GM23248 (cell line): Measurements from ENCODE around the gene CHST11. TPM values are rescaled to one million over a fixed set of nuclear protein-coding genes. Genes with fewer than 3 reads are reported as not detected.

Source experiments
- DNase-seq: peaks from one replicate; pipeline ENCODE4 v3.0.0-alpha.2; 2015
- H2AFZ ChIP-seq: fragments of 200-600 bp; sonication (generic); 2 replicates; pipeline ENCODE4 v1.6.1; 2016; ENCODE audit warnings: antibody characterized with exemption
- H3F3A ChIP-seq: fragments of 200-600 bp; sonication (generic); 2 replicates; pipeline ENCODE4 v1.6.1; 2016; ENCODE audit warnings: mild to moderate bottlenecking, antibody characterized with exemption, mixed run types; ENCODE audit not compliant: insufficient read depth
- H3K27ac ChIP-seq: fragments of 200-600 bp; sonication (generic); 2 replicates; pipeline ENCODE4 v1.5.1; 2016; ENCODE audit warnings: mild to moderate bottlenecking
- H3K27me3 ChIP-seq: fragments of 200-600 bp; sonication (generic); replicated peaks from 2 replicates; pipeline ENCODE4 v1.6.1; 2016; ENCODE audit warnings: mild to moderate bottlenecking; ENCODE audit not compliant: insufficient read depth
- H3K36me3 ChIP-seq: fragments of 200-600 bp; sonication (generic); 2 replicates; pipeline ENCODE4 v1.6.1; 2016; ENCODE audit warnings: low read depth, mild to moderate bottlenecking
- H3K4me1 ChIP-seq: fragments of 200-600 bp; sonication (generic); 2 replicates; pipeline ENCODE4 v1.6.1; 2016; ENCODE audit warnings: mild to moderate bottlenecking; ENCODE audit not compliant: insufficient read depth
- H3K4me2 ChIP-seq: fragments of 200-600 bp; sonication (generic); one replicate; pipeline ENCODE4 v1.6.1; 2016; ENCODE audit warnings: mild to moderate bottlenecking; ENCODE audit not compliant: unreplicated experiment
- H3K4me3 ChIP-seq: fragments of 200-600 bp; sonication (generic); 2 replicates; pipeline ENCODE4 v1.5.1; 2016; ENCODE audit warnings: mild to moderate bottlenecking
- H3K79me2 ChIP-seq: fragments of 200-600 bp; sonication (generic); 2 replicates; pipeline ENCODE4 v1.6.1; 2016; ENCODE audit warnings: mild to moderate bottlenecking; ENCODE audit not compliant: insufficient read depth
- H3K9ac ChIP-seq: fragments of 200-600 bp; sonication (generic); 2 replicates; pipeline ENCODE4 v1.6.1; 2016; ENCODE audit warnings: mild to moderate bottlenecking
- H3K9me2 ChIP-seq: fragments of 200-600 bp; sonication (generic); 2 replicates; pipeline ENCODE4 v1.6.1; 2016; ENCODE audit warnings: mixed run types, mild to moderate bottlenecking, moderate library complexity; ENCODE audit not compliant: insufficient read depth
- H3K9me3 ChIP-seq: fragments of 200-600 bp; sonication (generic); one replicate; pipeline ENCODE4 v1.6.1; 2017; ENCODE audit warnings: low read depth
- H4K20me1 ChIP-seq: fragments of 200-600 bp; sonication (generic); 2 replicates; pipeline ENCODE4 v1.6.0; 2016; ENCODE audit not compliant: insufficient read depth
- EZH2 ChIP-seq: fragments of 200-600 bp; sonication (generic); IDR thresholded peaks from 2 replicates; pipeline ENCODE4 v1.6.1; 2018; ENCODE audit warnings: antibody characterized with exemption, mild to moderate bottlenecking; ENCODE audit not compliant: insufficient read depth, poor library complexity, severe bottlenecking
- EZH2phosphoT487 ChIP-seq: fragments of 200-600 bp; sonication (generic); IDR thresholded peaks from 2 replicates; pipeline ENCODE4 v1.6.1; 2018; ENCODE audit warnings: antibody characterized with exemption, moderate library complexity, mild to moderate bottlenecking, low read depth; ENCODE audit not compliant: insufficient read depth
- WGBS, 2 experiments: methylation state at CpG; one replicate each; pipeline ENCODE4 v1.1.6; 2015 to 2017; ENCODE audit warnings: low lambda C conversion rate in 2 of 2, low coverage in 1 of 2; ENCODE audit errors: missing lambda C conversion rate in 2 of 2; 5-methylcytosine and 5-hydroxymethylcytosine counted together
- in situ Hi-C: fragments of 300-500 bp; cut with MboI; formaldehyde crosslinking; loops from 2 replicates; pipeline ENCODE4 v1.15.0; 2020
- polyA plus RNA-seq: library from polyadenylated mRNA; unstranded; fragments of >200 nt; fragmentation: Nextera tagmentation; extraction: Ambion mirVana; gene quantifications from 2 replicates; pipeline ENCODE4 v1.2.1, GENCODE V29; 2016
- total RNA-seq: library from RNA; depleted of rRNA; stranded (reverse); fragments of >200 nt; shearing (Covaris generic); gene quantifications from 2 replicates; pipeline ENCODE4 v1.2.3, GENCODE V29; 2014

Gene CHST11
- total and polyA plus RNA-seq, 2 experiments from 2014 or later: 3.7 to 5.4 TPM

- Histone ChIP-seq H3K4me1 (no peaks in the 10 kb centered on the region), H4K20me1 (no peaks in the 10 kb centered on the region), H3K79me2 (no peaks in the 10 kb centered on the region), H3K4me3 (no peak overlapping the region), H2AFZ (no peak overlapping the region), H3K9me2 (0 out of 2 replicates have a peak, but pooled peaks cover 2% of the 10 kb centered on the region), H3K27me3 (no peaks in the 10 kb centered on the region), H3F3A (no peaks in the 10 kb centered on the region), H3K27ac (no peak overlapping the region), H3K4me2 (no peak overlapping the region), H3K9me3 (peaks cover 8% of the 10 kb centered on the region), H3K36me3 (no peaks in the 10 kb centered on the region), H3K9ac (no peak overlapping the region)
- in situ Hi-C loops: no loop called here
- no peak for DNase-seq
- TF ChIP-seq EZH2phosphoT487: no peak
- no peak for TF ChIP-seq EZH2
- WGBS, 2 experiments: 78 to 88% methylated on average over 2 of the region's 2 CpGs
Measured at GRCh38 chr12:104775731-104776231, 319.0 kb downstream of the CHST11 start.

GRCh38 chr12:104779134-104779533 lies 322.4 kb downstream of the CHST11 start:
- 62 to 68% methylated on average over 2 of the region's 2 CpGs for WGBS, 2 experiments
- Histone ChIP-seq H3K4me1 (no peaks in the 10 kb centered on the region), H3K4me3 (no peak overlapping the region), H3F3A (no peaks in the 10 kb centered on the region), H3K79me2 (no peaks in the 10 kb centered on the region), H3K9me2 (0 out of 2 replicates have a peak, but pooled peaks cover 2% of the 10 kb centered on the region), H3K9me3 (no peaks in the 10 kb centered on the region), H3K36me3 (no peaks in the 10 kb centered on the region), H4K20me1 (no peaks in the 10 kb centered on the region), H2AFZ (no peak overlapping the region), H3K9ac (no peak overlapping the region), H3K27me3 (no peaks in the 10 kb centered on the region), H3K27ac (no peak overlapping the region), H3K4me2 (no peak overlapping the region)
- in situ Hi-C loops: no loop called here
- DNase-seq: no peak
- TF ChIP-seq EZH2phosphoT487: no peak

GRCh38 chr12:104782296-104782695 lies 325.5 kb downstream of the CHST11 start:
- 0 out of 2 replicates have a peak, but pooled peaks cover 2% of the 10 kb centered on the region for H3K9me2 ChIP-seq
- in situ Hi-C loops: no loop called here
- H3K9ac ChIP-seq: no peak overlapping the region
- WGBS, 2 experiments: 73 to 76% methylated on average over 3 of the region's 3 CpGs
- no peak for DNase-seq
- H3K27ac ChIP-seq: no peak overlapping the region
- no peak overlapping the region for H3K4me3 ChIP-seq
- H3K79me2 ChIP-seq: no peaks in the 10 kb centered on the region
- H4K20me1 ChIP-seq: no peaks in the 10 kb centered on the region
- H3K4me2 ChIP-seq: no peak overlapping the region
- no peaks in the 10 kb centered on the region for H3F3A ChIP-seq
- H3K36me3 ChIP-seq: no peaks in the 10 kb centered on the region
- TF ChIP-seq EZH2phosphoT487: no peak
- TF ChIP-seq EZH2: no peak
- H3K27me3 ChIP-seq: no peaks in the 10 kb centered on the region
- H3K4me1 ChIP-seq: no peaks in the 10 kb centered on the region
- H3K9me3 ChIP-seq: no peaks in the 10 kb centered on the region
- H2AFZ ChIP-seq: no peak overlapping the region

GRCh38 chr12:104784592-104784991 lies 327.8 kb downstream of the CHST11 start:
- 57 to 71% methylated on average over 1 of the region's 1 CpG for WGBS, 2 experiments

GRCh38 chr12:104785886-104786285 lies 329.1 kb downstream of the CHST11 start:
- in situ Hi-C loops: no loop called here
- no peak overlapping the region for H3K4me2 ChIP-seq
- H3K9ac ChIP-seq: no peak overlapping the region
- no peaks in the 10 kb centered on the region for H3K27me3 ChIP-seq
- no peaks in the 10 kb centered on the region for H3K36me3 ChIP-seq
- H3K9me2 ChIP-seq: no peaks in the 10 kb centered on the region
- no peaks in the 10 kb centered on the region for H4K20me1 ChIP-seq
- no peaks in the 10 kb centered on the region for H3F3A ChIP-seq
- 85% methylated on average over 5 of the region's 5 CpGs for whole genome bisulfite sequencing, 2 experiments
- no peak overlapping the region for H3K27ac ChIP-seq
- H3K4me3 ChIP-seq: no peak overlapping the region
- H3K4me1 ChIP-seq: no peaks in the 10 kb centered on the region
- no peaks in the 10 kb centered on the region for H3K79me2 ChIP-seq
- no peaks in the 10 kb centered on the region for H3K9me3 ChIP-seq
- DNase-seq: no peak
- no peak overlapping the region for H2AFZ ChIP-seq
- TF ChIP-seq EZH2 (no peak), EZH2phosphoT487 (no peak)

More at GRCh38 chr12:104784592-104784991, 327.8 kb downstream of the CHST11 start:
- Histone ChIP-seq H3K9me2 (no peaks in the 10 kb centered on the region), H2AFZ (no peak overlapping the region), H3K4me3 (no peak overlapping the region), H3K4me2 (no peak overlapping the region), H3K9ac (no peak overlapping the region), H3F3A (no peaks in the 10 kb centered on the region), H3K27ac (no peak overlapping the region), H3K79me2 (no peaks in the 10 kb centered on the region), H3K4me1 (no peaks in the 10 kb centered on the region), H3K9me3 (no peaks in the 10 kb centered on the region), H3K27me3 (no peaks in the 10 kb centered on the region), H4K20me1 (no peaks in the 10 kb centered on the region), H3K36me3 (no peaks in the 10 kb centered on the region)
- in situ Hi-C loops: no loop called here
- TF ChIP-seq EZH2phosphoT487 (no peak), EZH2 (no peak)
- DNase-seq: peak; percentile 13
